Transverse colon (tissue), 4 donors: ENCODE results near the gene AMACR. TPM values are rescaled to one million over a fixed set of nuclear protein-coding genes. Genes with fewer than 3 reads are reported as not detected.

Experiments
- DNase-seq: peaks from one replicate; pipeline ENCODE4 v3.0.0-alpha.2; 2019
- H3K27ac ChIP-seq, 4 donors: fragments of 200-600 bp; sonication (generic); 2 replicates each; pipeline ENCODE4 v1.5.1; 2016 to 2018; ENCODE audit warnings: inconsistent platforms in 4 of 4
- H3K27me3 ChIP-seq: fragments of 200-600 bp; sonication (generic); 2 replicates; pipeline ENCODE4 v1.5.1; 2017; ENCODE audit warnings: inconsistent platforms
- H3K36me3 ChIP-seq, 4 donors: fragments of 200-600 bp; sonication (generic); 2 replicates each; pipeline ENCODE4 v1.5.1; 2017 to 2019; ENCODE audit warnings: inconsistent platforms in 4 of 4
- H3K4me1 ChIP-seq, 4 donors: fragments of 200-600 bp; sonication (generic); 2 replicates each; pipeline ENCODE4 v1.5.1; 2017 to 2020; ENCODE audit warnings: inconsistent platforms in 4 of 4
- H3K4me3 ChIP-seq, 4 donors: fragments of 200-600 bp; sonication (generic); 1 replicate in 1 of 4; 2 replicates in 3 of 4; pipeline versions ENCODE4 v1.5.1 to v1.6.1; 2017 to 2019; ENCODE audit warnings: inconsistent platforms in 4 of 4
- H3K9me3 ChIP-seq, 2 donors: fragments of 200-600 bp; sonication (generic); 2 replicates each; pipeline ENCODE4 v1.5.1; 2017 to 2019; ENCODE audit warnings: inconsistent platforms in 2 of 2
- EP300 ChIP-seq: sonication (generic); formaldehyde crosslinking; IDR thresholded peaks from one replicate; pipeline ENCODE4 v1.6.1; 2017; ENCODE audit warnings: antibody characterized with exemption, low read depth
- POLR2A ChIP-seq: fragments of 450-650 bp; IDR thresholded peaks from one replicate; pipeline ENCODE4 v1.6.1; 2016; ENCODE audit warnings: antibody characterized with exemption, mild to moderate bottlenecking, moderate library complexity
- POLR2AphosphoS5 ChIP-seq, 3 donors: sonication (generic); formaldehyde crosslinking; IDR thresholded peaks; one replicate each; pipeline ENCODE4 v1.6.1; 2016; ENCODE audit warnings: antibody characterized with exemption in 3 of 3
- WGBS, 2 donors: methylation state at CpG; one replicate each; pipeline ENCODE4 v1.1.5; 2018; ENCODE audit warnings: low coverage in 1 of 2; 5-methylcytosine and 5-hydroxymethylcytosine counted together
- in situ Hi-C, 4 donors: fragments of 200-750 bp; cut with MboI; loops; one replicate each; pipeline versions ENCODE4 v1.15.0 to v1.15.1; 2017; ENCODE audit warnings: low sequenced_read_pairs in 3 of 4, low pct_ligation_motif_present in 1 of 4, low pct_unique_long_range_greater_than_20kb in 1 of 4
- intact Hi-C: fragments of 100-400 bp; cut with DNase I; formaldehyde crosslinking; loops from one replicate; pipeline ENCODE4 v1.15.1; 2023; ENCODE audit warnings: low total_unique reads
- total RNA-seq, 4 donors: library from RNA; depleted of rRNA; stranded (reverse); fragments of >200 nt; gene quantifications; one replicate each; pipeline ENCODE4 v1.1.0, GENCODE V29; 2016
- TF ChIP-seq, protein P1 (sequence below), 5 experiments: fragments of 200-600 bp in 3 of 5; fragments of 450-650 bp in 2 of 5; sonication (generic) in 3 of 5; IDR thresholded peaks; 1 replicate in 2 of 5; 2 replicates in 3 of 5; pipeline ENCODE4 v1.5.1; 2016 to 2017; ENCODE audit warnings: antibody characterized with exemption in 5 of 5, inconsistent platforms in 3 of 5, mild to moderate bottlenecking in 2 of 5, moderate library complexity in 1 of 5

The AMACR gene
- total RNA-seq, 4 donors from 2014 or later: 39.1 to 88.1 (median 70.6) TPM

- DNase-seq: no peak
- Histone ChIP-seq H3K36me3 (no peaks in the 10 kb centered on the region), H3K4me3 (no peak overlapping the region), H3K27me3 (no peaks in the 10 kb centered on the region), H3K9me3 (no peaks in the 10 kb centered on the region), H3K27ac (no peak overlapping the region), H3K4me1 (peaks cover 0 to 21% (median 5%) of the 10 kb centered on the region in 4 donors)
- intact Hi-C loops (no loop called here), in situ Hi-C loops (no loop called here)
- TF ChIP-seq, protein P1, sequence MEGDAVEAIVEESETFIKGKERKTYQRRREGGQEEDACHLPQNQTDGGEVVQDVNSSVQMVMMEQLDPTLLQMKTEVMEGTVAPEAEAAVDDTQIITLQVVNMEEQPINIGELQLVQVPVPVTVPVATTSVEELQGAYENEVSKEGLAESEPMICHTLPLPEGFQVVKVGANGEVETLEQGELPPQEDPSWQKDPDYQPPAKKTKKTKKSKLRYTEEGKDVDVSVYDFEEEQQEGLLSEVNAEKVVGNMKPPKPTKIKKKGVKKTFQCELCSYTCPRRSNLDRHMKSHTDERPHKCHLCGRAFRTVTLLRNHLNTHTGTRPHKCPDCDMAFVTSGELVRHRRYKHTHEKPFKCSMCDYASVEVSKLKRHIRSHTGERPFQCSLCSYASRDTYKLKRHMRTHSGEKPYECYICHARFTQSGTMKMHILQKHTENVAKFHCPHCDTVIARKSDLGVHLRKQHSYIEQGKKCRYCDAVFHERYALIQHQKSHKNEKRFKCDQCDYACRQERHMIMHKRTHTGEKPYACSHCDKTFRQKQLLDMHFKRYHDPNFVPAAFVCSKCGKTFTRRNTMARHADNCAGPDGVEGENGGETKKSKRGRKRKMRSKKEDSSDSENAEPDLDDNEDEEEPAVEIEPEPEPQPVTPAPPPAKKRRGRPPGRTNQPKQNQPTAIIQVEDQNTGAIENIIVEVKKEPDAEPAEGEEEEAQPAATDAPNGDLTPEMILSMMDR (IDR thresholded peaks at IDR 0.05): no peak
- TF ChIP-seq EP300 (no peak), POLR2A (no peak), POLR2AphosphoS5 (IDR thresholded peaks at IDR 0.05) (no peak)
These were observed 40.1 kb upstream of the AMACR start for GRCh38 chr5:34047774-34048572.

DNA sequence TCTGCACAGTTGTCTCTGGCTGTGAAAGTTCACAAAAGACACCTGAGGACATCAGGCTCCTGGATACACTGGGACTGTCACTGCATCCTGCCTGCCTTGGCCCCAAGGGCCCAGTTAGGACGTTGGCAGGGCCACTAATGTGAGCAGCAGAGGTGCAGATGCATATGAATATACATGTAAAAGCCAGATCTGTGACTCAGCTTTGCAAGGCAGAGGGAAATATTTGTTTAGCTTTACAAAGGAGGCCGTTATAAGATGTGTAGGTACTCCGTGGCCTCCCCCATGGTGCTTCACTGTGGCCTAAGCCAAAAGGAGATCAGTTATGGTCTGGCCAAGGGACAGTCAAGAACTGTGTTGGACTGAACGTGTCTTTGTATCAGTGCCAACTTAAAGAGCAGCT, 39.3 kb upstream of the AMACR start:
- DNase-seq: no peak
- intact Hi-C loops: no loop called here
- no peaks in the 10 kb centered on the region for H3K36me3 ChIP-seq
- no peaks in the 10 kb centered on the region for H3K27me3 ChIP-seq
- WGBS, 2 donors: 71 to 78% methylated on average over 1 to 4 of the region's 4 CpGs
- no peak overlapping the region for H3K27ac ChIP-seq
- H3K4me1 ChIP-seq: peaks cover 0 to 30% (median 7%) of the 10 kb centered on the region in 4 donors
- TF ChIP-seq, protein P1 (IDR thresholded peaks at IDR 0.05): no peak
- TF ChIP-seq POLR2A: no peak
- TF ChIP-seq EP300: no peak
- TF ChIP-seq POLR2AphosphoS5 (IDR thresholded peaks at IDR 0.05): no peak
- H3K4me3 ChIP-seq: no peak overlapping the region
- H3K9me3 ChIP-seq: no peaks in the 10 kb centered on the region
- in situ Hi-C loops: no loop called here

GRCh38 chr5:34045996-34046395, 38.1 kb upstream of the AMACR start:
- H3K27me3 ChIP-seq: no peaks in the 10 kb centered on the region
- no peak overlapping the region for H3K4me3 ChIP-seq
- DNase-seq: no peak
- intact Hi-C loops (no loop called here), in situ Hi-C loops (no loop called here)
- H3K4me1 ChIP-seq: peaks cover 0 to 36% (median 7%) of the 10 kb centered on the region in 4 donors
- TF ChIP-seq POLR2AphosphoS5 (IDR thresholded peaks at IDR 0.05): no peak
- TF ChIP-seq, protein P1 (IDR thresholded peaks at IDR 0.05): no peak
- TF ChIP-seq EP300: no peak
- H3K9me3 ChIP-seq: no peaks in the 10 kb centered on the region
- H3K27ac ChIP-seq: no peak overlapping the region
- no peaks in the 10 kb centered on the region for H3K36me3 ChIP-seq

DNA sequence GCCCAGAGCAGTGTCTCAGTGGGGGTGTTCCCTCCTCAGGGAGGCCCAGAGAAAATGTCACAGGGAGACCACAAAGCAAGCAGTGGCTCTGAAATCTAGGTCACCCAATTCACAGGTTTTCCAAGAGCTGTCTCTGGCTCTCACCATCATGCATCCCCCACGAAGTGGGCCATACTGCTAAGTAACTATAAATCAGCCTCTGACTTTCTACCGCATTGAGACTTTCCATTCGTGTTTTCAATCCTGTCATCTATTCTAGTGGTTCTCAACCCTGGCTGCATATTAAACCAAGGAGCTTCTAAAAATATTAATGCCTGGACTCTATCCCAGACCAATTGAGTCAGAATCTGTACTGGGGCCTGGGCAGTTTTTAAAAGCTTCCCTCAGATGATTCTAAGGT, 37.2 kb upstream of the AMACR start:
- no peaks in the 10 kb centered on the region for H3K27me3 ChIP-seq
- in situ Hi-C loops: no loop called here
- H3K27ac ChIP-seq: peak overlapping the region in 1 of 4 donors; percentile 4
- intact Hi-C loops: no loop called here
- TF ChIP-seq EP300: no peak
- H3K9me3 ChIP-seq: no peaks in the 10 kb centered on the region
- peaks cover 0 to 37% (median 7%) of the 10 kb centered on the region in 4 donors for H3K4me1 ChIP-seq
- DNase-seq: no peak
- 38 to 79% methylated on average over 3 of the region's 3 CpGs for WGBS, 2 donors
- no peaks in the 10 kb centered on the region for H3K36me3 ChIP-seq
- H3K4me3 ChIP-seq: no peak overlapping the region
